Left lobe of liver (tissue), 2 donors: ENCODE data around the gene MKLN1. TPM values are rescaled to one million over a fixed set of nuclear protein-coding genes. Genes with fewer than 3 reads are reported as not detected.
"Not testable (repeated sequence)": the region's sequence is repeated elsewhere in the genome, so short reads cannot be mapped to it uniquely, and the experiment has no call there.

Source experiments
- ATAC-seq: fragments of 200-7000 bp; cut with Tn5 transposase; one replicate; pipeline ENCODE4 v1.9.1; 2020; ENCODE audit warnings: mild to moderate bottlenecking, moderate library complexity
- DNase-seq: peaks from one replicate; pipeline ENCODE4 v3.0.0-alpha.2; 2020; ENCODE audit warnings: low spot score
- total RNA-seq: library from RNA; stranded (reverse); gene quantifications from one replicate; pipeline ENCODE4 v1.2.1, GENCODE V29; 2021
- donor health status: DM: no; HTN: no; CAD: no; lungs with moderate emphysema.
- donor health status: DM: no; HTN: yes; CAD: no.

The MKLN1 gene
- total RNA-seq, 1 donor from 2014 or later: 27.9 TPM

- peak; percentile 29 for DNase-seq
Measured at GRCh38 chr7:131511774-131512535, 184.3 kb downstream of the MKLN1 start.

GRCh38 chr7:131513245-131514061 lies 185.8 kb downstream of the MKLN1 start:
- peak; percentile 84 for DNase-seq
- peak; percentile 100 for ATAC-seq

More at GRCh38 chr7:131511774-131512535, 184.3 kb downstream of the MKLN1 start:
- ATAC-seq: no peak

GRCh38 chr7:131515471-131515870 lies 187.8 kb downstream of the MKLN1 start:
- peak; percentile 28 for DNase-seq
- ATAC-seq: not testable (repeated sequence)

GRCh38 chr7:131517218-131517923 lies 189.7 kb downstream of the MKLN1 start:
- no peak for ATAC-seq
- DNase-seq: no peak

GRCh38 chr7:131518626-131519025 lies 190.9 kb downstream of the MKLN1 start:
- DNase-seq: peak; percentile 16

GRCh38 chr7:131521651-131522163 lies 194.0 kb downstream of the MKLN1 start:
- peak; percentile 69 for ATAC-seq
- DNase-seq: no peak

More at GRCh38 chr7:131518626-131519025, 190.9 kb downstream of the MKLN1 start:
- no peak for ATAC-seq

GRCh38 chr7:131522325-131522930 lies 194.8 kb downstream of the MKLN1 start:
- no peak for DNase-seq
- peak; percentile 49 for ATAC-seq

- no peak for DNase-seq
- ATAC-seq: no peak
Measured at GRCh38 chr7:131524115-131524514, 196.4 kb downstream of the MKLN1 start.

- DNase-seq (no peak), ATAC-seq (no peak)
Measured at GRCh38 chr7:131524703-131525102, 197.0 kb downstream of the MKLN1 start.

GRCh38 chr7:131525820-131526219 lies 198.1 kb downstream of the MKLN1 start:
- DNase-seq (no peak), ATAC-seq (no peak)

- ATAC-seq (no peak), DNase-seq (no peak)
Measured at GRCh38 chr7:131527456-131527855, 199.8 kb downstream of the MKLN1 start.

- no peak for DNase-seq
Measured at GRCh38 chr7:131529179-131529578, 201.5 kb downstream of the MKLN1 start.

GRCh38 chr7:131529617-131530016 lies 201.9 kb downstream of the MKLN1 start:
- ATAC-seq (no peak), DNase-seq (no peak)

More at GRCh38 chr7:131529179-131529578, 201.5 kb downstream of the MKLN1 start:
- ATAC-seq: no peak

GRCh38 chr7:131530137-131530536 lies 202.5 kb downstream of the MKLN1 start:
- ATAC-seq (no peak), DNase-seq (no peak)

- ATAC-seq (no peak), DNase-seq (no peak)
Measured at GRCh38 chr7:131532570-131533091, 205.0 kb downstream of the MKLN1 start.

GRCh38 chr7:131533151-131533559 lies 205.5 kb downstream of the MKLN1 start:
- DNase-seq (no peak), ATAC-seq (peak; percentile 12)

GRCh38 chr7:131533566-131534561 lies 206.2 kb downstream of the MKLN1 start:
- DNase-seq: no peak

GRCh38 chr7:131536361-131536849 lies 208.7 kb downstream of the MKLN1 start:
- DNase-seq (no peak), ATAC-seq (no peak)

More at GRCh38 chr7:131533566-131534561, 206.2 kb downstream of the MKLN1 start:
- no peak for ATAC-seq

GRCh38 chr7:131537571-131537978 lies 209.9 kb downstream of the MKLN1 start:
- no peak for DNase-seq
- ATAC-seq: no peak
